GM21576 (cell line): ENCODE results near the gene CAMK1G.

ENCODE experiments used
- ATAC-seq: cut with Tn5 transposase; IDR thresholded peaks from one replicate; pipeline ENCODE4 v1.9.1; 2021; ENCODE audit warnings: mild to moderate bottlenecking, moderate library complexity; ENCODE audit not compliant: unreplicated experiment

Gene CAMK1G

GRCh38 chr1:209564849-209565248 is 18.7 kb upstream of the CAMK1G start:
- no peak for ATAC-seq

- peak; percentile 87 for ATAC-seq
Measured at GRCh38 chr1:209565759-209566678, 17.5 kb upstream of the CAMK1G start.

GRCh38 chr1:209567698-209568175 is 15.8 kb upstream of the CAMK1G start:
- no peak for ATAC-seq

- no peak for ATAC-seq
Measured at GRCh38 chr1:209569455-209570207, 13.9 kb upstream of the CAMK1G start.

GRCh38 chr1:209570743-209571142 is 12.8 kb upstream of the CAMK1G start:
- ATAC-seq: no peak

GRCh38 chr1:209576392-209577197 is 6.9 kb upstream of the CAMK1G start:
- peak; percentile 75 for ATAC-seq

GRCh38 chr1:209577346-209577745 is 6.2 kb upstream of the CAMK1G start:
- ATAC-seq: no peak

- ATAC-seq: no peak
Measured at GRCh38 chr1:209580577-209580976, 2.9 kb upstream of the CAMK1G start.

GRCh38 chr1:209584231-209584672 is 738 bp downstream of the CAMK1G start:
- ATAC-seq: no peak

- ATAC-seq: no peak
Measured at GRCh38 chr1:209585197-209585596, 1.7 kb downstream of the CAMK1G start.

GRCh38 chr1:209585672-209586071 is 2.2 kb downstream of the CAMK1G start:
- ATAC-seq: no peak

GRCh38 chr1:209586221-209586740 is 2.8 kb downstream of the CAMK1G start:
- no peak for ATAC-seq

GRCh38 chr1:209587789-209588188 is 4.3 kb downstream of the CAMK1G start:
- ATAC-seq: no peak

- no peak for ATAC-seq
Measured at GRCh38 chr1:209589440-209589839, 5.9 kb downstream of the CAMK1G start.

GRCh38 chr1:209589863-209590262 is 6.3 kb downstream of the CAMK1G start:
- ATAC-seq: no peak

GRCh38 chr1:209590405-209590804 is 6.9 kb downstream of the CAMK1G start:
- no peak for ATAC-seq

GRCh38 chr1:209593747-209594146 is 10.2 kb downstream of the CAMK1G start:
- no peak for ATAC-seq

- no peak for ATAC-seq
Measured at GRCh38 chr1:209594440-209594839, 10.9 kb downstream of the CAMK1G start.

GRCh38 chr1:209595028-209595427 is 11.5 kb downstream of the CAMK1G start:
- ATAC-seq: no peak

- ATAC-seq: no peak
Measured at GRCh38 chr1:209595599-209596285, 12.2 kb downstream of the CAMK1G start.
